GM12872 (cell line): Measurements from ENCODE around the gene UNC5CL.

Experiments
- TF ChIP-seq, protein P1 (sequence below): IDR thresholded peaks from 3 replicates; pipeline ENCODE4 v1.5.1; 2011; ENCODE audit warnings: low read depth, mild to moderate bottlenecking, low read length, moderate library complexity; ENCODE audit not compliant: insufficient read depth

UNC5CL gene

DNA sequence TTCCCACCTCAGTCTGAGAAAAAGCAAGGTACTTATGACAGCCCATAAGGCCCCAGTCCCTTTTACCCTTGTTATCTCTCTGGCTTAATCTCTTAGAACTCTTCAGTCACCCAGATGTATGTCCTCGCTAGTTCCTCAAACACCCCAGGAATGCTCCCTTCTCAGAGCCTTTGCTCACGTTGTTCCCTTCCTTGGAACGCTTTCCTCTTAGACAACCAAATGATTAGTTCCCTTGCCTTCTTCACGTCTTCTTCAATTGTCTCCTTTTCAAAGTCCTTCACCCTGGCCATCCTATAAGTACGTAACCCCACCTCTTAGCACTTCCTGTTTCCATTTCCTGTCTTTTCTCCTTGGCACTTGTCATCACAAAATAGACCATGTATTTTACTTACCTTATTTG, 12.9 kb upstream of the UNC5CL start:
- TF ChIP-seq, protein P1, sequence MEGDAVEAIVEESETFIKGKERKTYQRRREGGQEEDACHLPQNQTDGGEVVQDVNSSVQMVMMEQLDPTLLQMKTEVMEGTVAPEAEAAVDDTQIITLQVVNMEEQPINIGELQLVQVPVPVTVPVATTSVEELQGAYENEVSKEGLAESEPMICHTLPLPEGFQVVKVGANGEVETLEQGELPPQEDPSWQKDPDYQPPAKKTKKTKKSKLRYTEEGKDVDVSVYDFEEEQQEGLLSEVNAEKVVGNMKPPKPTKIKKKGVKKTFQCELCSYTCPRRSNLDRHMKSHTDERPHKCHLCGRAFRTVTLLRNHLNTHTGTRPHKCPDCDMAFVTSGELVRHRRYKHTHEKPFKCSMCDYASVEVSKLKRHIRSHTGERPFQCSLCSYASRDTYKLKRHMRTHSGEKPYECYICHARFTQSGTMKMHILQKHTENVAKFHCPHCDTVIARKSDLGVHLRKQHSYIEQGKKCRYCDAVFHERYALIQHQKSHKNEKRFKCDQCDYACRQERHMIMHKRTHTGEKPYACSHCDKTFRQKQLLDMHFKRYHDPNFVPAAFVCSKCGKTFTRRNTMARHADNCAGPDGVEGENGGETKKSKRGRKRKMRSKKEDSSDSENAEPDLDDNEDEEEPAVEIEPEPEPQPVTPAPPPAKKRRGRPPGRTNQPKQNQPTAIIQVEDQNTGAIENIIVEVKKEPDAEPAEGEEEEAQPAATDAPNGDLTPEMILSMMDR: no peak

DNA sequence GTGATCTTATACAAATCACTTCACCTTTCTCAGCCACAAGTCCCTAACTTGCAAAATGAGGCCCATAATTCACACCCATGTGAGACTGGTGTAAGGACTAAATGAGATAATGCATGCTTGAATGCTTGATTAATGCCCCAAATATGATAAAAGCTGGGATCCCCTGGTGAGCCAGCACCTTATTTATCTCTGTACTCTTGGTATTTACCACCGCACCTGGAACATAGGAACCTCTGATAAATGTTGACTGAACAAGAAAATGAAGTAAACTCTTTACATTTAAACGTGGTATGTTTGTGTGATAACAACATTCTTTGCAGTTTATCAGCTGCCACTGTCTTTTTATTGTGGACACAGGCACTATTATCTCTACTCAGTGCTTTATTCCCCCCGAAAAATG, 11.5 kb upstream of the UNC5CL start:
- TF ChIP-seq, protein P1: no peak

DNA sequence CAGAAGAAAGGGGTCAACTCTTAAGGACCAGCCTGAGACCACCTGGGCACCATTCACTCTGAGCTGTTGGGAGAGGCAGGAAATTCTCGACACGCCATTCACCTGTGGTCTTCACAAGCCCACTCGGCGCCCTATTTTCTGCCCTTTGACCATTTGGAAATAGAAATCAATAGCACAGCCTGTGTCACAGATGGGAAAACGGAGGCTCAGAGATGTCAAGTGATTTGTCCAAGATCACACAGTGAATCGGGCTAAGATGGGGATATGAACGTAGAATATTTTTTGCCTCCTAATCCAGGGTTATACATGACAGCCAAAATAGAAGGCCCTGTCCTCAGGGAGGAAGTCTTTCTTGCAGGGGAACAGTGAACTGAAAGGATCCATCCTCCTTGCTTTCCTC, 10.9 kb upstream of the UNC5CL start:
- TF ChIP-seq, protein P1: no peak

DNA sequence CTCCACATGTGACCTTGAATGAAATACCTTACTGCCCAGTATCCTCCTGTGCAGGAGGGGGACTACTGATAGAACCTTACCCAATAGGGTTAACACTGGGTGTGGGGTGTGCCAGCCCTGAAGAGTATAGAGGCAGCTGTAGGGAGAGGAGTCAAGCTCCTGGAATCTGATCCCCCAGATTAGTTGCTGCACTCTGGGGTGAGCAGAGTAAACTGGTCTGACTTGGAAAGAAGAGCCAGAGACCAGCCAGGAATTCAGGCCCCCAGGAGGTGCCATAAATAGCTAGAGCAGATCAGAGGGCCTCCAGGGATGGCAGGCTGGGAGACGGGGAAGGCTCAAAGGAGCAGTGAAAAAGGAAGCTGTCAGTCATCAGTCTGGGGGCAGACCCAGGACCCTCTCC, 10.5 kb upstream of the UNC5CL start:
- TF ChIP-seq, protein P1: no peak

DNA sequence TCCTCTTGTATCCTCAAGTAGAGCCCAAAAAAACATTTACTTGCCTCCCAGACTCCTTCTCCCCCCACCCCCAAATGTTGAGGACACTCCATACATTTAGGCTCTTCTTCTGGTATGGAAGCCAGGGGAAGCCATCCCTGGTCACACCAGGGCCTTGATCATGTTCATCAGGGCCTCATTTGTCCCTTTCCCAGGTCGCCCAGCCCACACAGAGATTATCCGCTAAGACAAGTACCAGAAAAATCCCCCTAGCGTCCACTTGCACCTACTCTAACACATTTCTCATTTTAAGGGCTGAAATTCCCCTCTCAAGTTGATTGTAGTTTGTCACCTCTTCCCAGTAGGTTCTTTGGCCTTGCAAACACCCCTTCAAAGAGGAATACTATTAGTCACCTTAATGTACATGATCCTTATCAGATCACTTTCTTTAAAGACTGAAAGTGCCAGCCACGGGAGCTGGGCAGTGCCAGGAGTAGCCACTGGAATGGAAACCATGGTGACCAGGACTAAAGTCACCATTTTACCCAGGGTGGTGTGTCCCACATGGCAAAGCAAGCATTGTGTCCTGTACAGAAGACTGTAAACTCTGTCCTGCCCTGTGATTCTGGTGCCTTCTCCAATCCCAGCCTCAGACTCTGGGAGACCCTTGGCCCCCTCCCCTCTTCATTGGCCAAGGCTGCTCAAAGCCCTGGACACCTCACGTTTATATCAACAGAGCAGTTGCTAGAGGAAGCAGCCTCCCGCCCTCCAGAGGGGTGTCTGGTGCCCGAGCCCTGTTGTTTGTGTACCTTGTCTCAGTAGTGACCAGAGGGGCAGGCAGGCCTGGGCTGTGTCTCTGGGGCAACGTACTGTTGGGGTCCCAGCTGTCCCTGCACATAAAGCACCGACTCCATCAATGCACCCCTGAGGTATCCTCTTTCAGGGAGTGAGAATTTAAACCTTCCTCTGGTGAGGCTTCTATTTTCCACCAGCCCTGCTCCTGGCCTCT, 9.0 kb upstream of the UNC5CL start:
- TF ChIP-seq, protein P1: no peak

DNA sequence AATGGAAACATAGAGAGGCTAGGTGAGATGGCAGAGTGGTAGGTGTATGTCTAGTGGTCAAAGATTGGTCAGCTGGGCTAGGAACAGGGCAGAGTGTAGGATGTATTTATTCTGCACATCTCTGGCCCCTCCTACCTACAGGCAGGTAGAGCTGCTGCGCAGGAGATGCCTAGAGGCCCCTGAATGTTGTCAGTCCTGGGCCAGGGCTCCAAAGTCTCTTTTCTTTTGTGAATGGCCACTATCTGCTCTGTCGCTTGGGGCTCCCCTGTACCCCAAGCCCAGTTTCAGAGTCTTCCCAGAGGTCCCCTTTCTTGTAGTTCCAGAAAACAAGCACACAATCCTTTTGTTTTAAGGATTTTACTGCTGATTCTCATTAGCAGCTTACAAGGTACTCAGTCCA, 8.3 kb upstream of the UNC5CL start:
- TF ChIP-seq, protein P1: no peak

DNA sequence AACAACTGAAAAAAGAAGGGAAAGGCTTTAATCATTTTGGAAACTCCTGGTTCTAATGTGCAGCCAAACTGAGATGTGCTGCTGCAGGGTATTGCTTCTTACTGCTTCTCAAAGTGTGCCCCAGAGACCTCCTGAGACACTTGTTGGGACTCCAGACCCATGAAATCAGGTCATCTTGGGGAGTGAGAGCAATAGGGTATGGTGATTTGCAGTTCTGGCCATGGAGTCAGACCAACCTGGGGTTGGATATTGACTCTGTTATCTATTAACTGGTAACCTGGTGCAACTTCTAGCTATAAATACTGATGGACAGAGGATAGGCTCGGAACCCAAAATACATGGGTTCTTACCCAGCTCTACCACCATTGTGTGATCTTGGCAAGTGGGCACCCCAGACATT, 7.1 kb upstream of the UNC5CL start:
- TF ChIP-seq, protein P1: no peak
